Fibroblast of mammary gland (primary cell): ENCODE data around the gene TGFA.

Source experiments
- DNase-seq: peaks from one replicate; pipeline ENCODE4 v3.0.0-alpha.2; 2010; ENCODE audit warnings: low read depth
- H3K4me3 ChIP-seq: 2 replicates; pipeline ENCODE4 v1.5.1; 2011; ENCODE audit warnings: low read depth, mild to moderate bottlenecking, low read length, moderate library complexity; ENCODE audit not compliant: control insufficient read depth
- TF ChIP-seq, protein P1 (sequence below): conservative IDR thresholded peaks from 2 replicates; pipeline ENCODE4 v1.5.1; 2011; ENCODE audit warnings: low read depth, low read length, inconsistent platforms; ENCODE audit not compliant: control insufficient read depth, insufficient read depth

TGFA gene

DNA sequence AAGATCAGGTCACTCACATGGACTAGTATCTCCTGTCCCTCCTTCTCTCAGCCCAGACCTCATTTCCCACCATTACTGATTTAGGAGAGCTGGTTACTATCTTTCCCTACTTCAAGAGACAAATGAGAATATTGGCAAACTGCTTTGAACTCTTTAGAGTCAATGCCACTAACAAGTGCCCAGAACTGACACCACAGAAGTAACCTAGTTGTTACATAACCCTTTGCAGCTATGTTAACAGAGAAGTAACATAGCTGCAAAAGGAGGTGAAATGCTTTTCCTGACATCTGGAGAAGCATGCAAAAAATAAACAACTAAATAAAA is 30.0 kb downstream of the TGFA start:
- no peak for DNase-seq
- H3K4me3 ChIP-seq, result no peak overlapping the region
- TF ChIP-seq, protein P1, sequence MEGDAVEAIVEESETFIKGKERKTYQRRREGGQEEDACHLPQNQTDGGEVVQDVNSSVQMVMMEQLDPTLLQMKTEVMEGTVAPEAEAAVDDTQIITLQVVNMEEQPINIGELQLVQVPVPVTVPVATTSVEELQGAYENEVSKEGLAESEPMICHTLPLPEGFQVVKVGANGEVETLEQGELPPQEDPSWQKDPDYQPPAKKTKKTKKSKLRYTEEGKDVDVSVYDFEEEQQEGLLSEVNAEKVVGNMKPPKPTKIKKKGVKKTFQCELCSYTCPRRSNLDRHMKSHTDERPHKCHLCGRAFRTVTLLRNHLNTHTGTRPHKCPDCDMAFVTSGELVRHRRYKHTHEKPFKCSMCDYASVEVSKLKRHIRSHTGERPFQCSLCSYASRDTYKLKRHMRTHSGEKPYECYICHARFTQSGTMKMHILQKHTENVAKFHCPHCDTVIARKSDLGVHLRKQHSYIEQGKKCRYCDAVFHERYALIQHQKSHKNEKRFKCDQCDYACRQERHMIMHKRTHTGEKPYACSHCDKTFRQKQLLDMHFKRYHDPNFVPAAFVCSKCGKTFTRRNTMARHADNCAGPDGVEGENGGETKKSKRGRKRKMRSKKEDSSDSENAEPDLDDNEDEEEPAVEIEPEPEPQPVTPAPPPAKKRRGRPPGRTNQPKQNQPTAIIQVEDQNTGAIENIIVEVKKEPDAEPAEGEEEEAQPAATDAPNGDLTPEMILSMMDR, result no peak

GRCh38 chr2:70522627-70523026 is 31.0 kb downstream of the TGFA start:
- DNase-seq, result no peak
- no peak overlapping the region for H3K4me3 ChIP-seq
- TF ChIP-seq, protein P1, result no peak

GRCh38 chr2:70520825-70521224 is 32.8 kb downstream of the TGFA start:
- no peak for DNase-seq
- H3K4me3 ChIP-seq, result no peak overlapping the region
- TF ChIP-seq, protein P1, result no peak

DNA sequence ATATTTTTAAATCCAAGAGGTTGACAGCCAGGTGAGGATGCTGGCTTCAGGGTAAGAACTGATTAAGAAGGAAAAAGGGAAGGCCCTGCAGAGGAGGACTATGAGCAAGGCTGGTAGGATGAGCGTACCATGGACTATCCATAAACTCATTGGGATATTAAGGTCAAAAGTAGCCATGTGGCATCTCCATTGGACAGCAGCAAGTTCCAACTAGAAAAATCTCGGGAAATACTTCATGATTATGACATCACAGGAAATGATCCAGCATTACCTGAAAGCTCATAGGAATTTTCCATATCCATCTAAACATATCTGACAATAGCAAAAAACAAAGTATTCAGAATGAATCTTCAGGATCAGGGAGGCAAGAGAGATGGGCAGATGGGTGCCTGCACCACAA is 34.2 kb downstream of the TGFA start:
- H3K4me3 ChIP-seq, result no peak overlapping the region

DNA sequence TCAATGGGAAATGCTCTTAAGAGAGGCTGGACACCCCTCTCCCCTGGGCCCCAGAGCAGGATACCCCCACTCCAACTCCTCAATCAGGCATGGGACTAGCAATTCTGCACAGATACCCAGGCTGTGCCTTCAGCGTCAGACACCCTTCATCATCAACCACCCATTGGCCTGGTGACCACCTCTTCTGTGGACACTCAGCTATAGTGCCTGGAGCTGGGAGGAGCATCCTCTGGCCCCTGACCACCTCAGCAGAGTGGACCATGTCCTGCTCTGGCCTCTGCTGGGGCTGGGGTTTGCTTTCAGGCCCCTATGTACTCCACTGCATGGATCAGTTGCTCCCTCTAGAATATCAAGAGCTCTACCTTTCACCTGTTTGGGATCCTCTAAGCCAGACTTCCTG is 35.1 kb downstream of the TGFA start:
- TF ChIP-seq, protein P1, result no peak
- H3K4me3 ChIP-seq, result no peak overlapping the region
- DNase-seq, result no peak

More for the DNA sequence above, 34.2 kb downstream of the TGFA start:
- TF ChIP-seq, protein P1, result no peak
- no peak for DNase-seq

DNA sequence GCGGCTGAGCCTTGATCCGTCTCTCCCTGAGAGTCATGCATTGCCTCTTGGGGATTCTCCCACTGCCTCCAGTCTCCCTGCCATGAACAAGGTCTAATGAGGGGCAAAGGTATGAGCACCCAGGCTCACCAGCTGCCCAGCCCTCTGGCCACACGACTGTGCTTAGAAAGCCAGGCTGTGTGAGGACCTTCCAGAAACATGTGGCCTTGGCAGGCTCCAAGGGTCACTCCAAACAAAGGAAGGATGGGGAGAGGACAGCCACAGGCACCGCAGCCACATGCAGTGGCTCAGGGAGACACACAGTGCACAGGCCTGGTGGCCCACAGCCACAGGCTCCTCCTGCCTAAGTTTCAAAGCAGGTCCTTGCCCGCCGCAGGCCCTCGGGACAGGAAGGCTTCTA is 35.8 kb downstream of the TGFA start:
- TF ChIP-seq, protein P1, result no peak
- H3K4me3 ChIP-seq, result no peak overlapping the region
- no peak for DNase-seq

DNA sequence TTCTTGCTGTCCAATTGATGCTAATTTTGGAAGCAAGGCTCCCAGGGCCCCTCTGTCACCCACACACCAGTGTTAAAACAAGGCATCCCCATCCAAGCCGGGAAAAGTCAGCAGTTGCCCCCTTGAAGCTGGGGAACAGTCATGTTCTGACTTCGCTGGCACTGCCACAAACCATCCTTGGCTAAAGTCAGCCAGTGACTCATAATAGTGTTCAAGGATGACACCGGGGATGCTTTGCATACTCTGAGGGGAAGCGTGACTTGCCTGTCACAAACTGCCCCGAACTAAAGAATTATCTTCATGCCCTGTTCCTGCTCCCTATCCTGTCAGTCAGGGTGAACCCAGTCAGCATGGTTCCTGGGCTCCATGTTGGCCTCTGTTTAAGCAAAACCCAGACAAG is 37.0 kb downstream of the TGFA start:
- TF ChIP-seq, protein P1, result no peak
- H3K4me3 ChIP-seq, result no peak overlapping the region
- peak; percentile 13 for DNase-seq
